ENCODE measurements around the gene BBS4.

DNA sequence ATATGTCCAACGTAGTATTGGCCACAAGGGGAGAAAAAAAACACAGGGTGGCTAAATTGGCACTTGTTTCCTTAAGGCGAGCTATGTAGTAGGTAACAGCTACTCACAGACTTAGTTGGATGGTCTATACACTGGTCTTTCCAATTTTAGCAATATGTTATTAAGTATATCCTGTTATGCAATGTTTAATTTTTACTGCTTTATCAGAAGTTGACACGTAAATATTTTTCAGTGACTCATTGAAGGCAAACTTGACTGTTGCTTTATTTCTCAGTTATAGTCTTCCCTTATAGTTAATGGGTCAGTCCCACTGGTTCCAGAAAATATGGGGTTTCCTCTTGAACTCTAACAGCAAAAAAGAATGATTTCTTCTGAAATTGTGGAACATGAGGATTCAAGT is 51.1 kb downstream of the BBS4 start:
- TF ChIP-seq, protein P1, sequence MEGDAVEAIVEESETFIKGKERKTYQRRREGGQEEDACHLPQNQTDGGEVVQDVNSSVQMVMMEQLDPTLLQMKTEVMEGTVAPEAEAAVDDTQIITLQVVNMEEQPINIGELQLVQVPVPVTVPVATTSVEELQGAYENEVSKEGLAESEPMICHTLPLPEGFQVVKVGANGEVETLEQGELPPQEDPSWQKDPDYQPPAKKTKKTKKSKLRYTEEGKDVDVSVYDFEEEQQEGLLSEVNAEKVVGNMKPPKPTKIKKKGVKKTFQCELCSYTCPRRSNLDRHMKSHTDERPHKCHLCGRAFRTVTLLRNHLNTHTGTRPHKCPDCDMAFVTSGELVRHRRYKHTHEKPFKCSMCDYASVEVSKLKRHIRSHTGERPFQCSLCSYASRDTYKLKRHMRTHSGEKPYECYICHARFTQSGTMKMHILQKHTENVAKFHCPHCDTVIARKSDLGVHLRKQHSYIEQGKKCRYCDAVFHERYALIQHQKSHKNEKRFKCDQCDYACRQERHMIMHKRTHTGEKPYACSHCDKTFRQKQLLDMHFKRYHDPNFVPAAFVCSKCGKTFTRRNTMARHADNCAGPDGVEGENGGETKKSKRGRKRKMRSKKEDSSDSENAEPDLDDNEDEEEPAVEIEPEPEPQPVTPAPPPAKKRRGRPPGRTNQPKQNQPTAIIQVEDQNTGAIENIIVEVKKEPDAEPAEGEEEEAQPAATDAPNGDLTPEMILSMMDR (conservative IDR thresholded peaks at IDR 0.05), result no peak
- TF ChIP-seq EZH2 (IDR thresholded peaks at IDR 0.05; ENCODE audit: low read depth), result no peak

Measured in PC-9 (cell line).